PC-9 (cell line): ENCODE data around the gene CSF1.

Experiments
- EZH2 ChIP-seq: fragments of 200-600 bp; sonication (generic); IDR thresholded peaks from 2 replicates; pipeline ENCODE4 v1.8.0; 2017; ENCODE audit warnings: antibody characterized with exemption, low read depth
- TF ChIP-seq, protein P1 (sequence below): fragments of 200-600 bp; sonication (generic); conservative IDR thresholded peaks from 2 replicates; pipeline ENCODE4 v1.6.1; 2017; ENCODE audit warnings: mixed run types, antibody characterized with exemption, mild to moderate bottlenecking, moderate library complexity

DNA sequence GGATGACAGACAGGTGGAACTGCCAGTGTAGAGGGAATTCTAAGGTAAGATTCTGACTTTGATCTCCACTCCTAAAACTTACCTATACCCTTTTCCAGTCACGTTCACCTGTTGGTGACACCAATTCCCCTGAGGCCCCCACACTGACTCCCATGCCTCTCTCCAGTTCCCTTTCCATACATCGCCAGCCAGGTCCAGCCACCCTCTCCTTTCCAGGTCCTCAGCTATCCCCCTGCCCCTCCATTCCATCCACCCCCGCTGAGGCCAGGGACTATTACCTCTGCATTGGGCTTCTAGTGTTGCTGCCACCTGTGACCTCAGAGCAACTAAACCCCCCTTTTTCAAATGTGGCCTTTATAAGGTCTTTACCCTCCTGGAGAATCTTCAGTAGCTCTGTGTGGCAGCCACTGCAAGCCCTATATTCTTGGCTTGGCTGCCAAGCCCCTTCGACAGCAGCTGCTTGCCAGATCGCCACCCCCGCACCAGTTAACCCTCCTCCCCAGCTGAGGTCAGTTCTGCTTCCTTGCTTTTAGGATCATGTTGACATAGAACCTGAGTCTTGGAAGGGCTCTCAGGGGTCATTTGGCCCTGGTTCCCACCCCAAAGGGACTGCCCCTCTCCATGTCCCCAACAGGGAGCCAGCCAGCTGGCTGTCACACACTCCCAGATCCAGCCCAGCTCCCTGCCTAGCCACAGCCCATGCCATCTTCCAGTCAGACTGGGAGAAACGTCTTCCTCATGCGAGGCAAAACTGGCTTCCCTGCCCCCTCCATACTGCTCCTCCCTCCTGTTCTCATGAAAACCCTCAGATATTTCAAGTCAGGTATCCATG is 14.7 kb downstream of the CSF1 start:
- no peak for TF ChIP-seq EZH2
- TF ChIP-seq, protein P1, sequence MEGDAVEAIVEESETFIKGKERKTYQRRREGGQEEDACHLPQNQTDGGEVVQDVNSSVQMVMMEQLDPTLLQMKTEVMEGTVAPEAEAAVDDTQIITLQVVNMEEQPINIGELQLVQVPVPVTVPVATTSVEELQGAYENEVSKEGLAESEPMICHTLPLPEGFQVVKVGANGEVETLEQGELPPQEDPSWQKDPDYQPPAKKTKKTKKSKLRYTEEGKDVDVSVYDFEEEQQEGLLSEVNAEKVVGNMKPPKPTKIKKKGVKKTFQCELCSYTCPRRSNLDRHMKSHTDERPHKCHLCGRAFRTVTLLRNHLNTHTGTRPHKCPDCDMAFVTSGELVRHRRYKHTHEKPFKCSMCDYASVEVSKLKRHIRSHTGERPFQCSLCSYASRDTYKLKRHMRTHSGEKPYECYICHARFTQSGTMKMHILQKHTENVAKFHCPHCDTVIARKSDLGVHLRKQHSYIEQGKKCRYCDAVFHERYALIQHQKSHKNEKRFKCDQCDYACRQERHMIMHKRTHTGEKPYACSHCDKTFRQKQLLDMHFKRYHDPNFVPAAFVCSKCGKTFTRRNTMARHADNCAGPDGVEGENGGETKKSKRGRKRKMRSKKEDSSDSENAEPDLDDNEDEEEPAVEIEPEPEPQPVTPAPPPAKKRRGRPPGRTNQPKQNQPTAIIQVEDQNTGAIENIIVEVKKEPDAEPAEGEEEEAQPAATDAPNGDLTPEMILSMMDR = no peak
